Measurements from ENCODE around the gene CCDC77. TPM values are rescaled to one million over a fixed set of nuclear protein-coding genes. Genes with fewer than 3 reads are reported as not detected.

The CCDC77 gene
- total RNA-seq, 1 donor from 2014 or later, result 6.9 TPM

DNA sequence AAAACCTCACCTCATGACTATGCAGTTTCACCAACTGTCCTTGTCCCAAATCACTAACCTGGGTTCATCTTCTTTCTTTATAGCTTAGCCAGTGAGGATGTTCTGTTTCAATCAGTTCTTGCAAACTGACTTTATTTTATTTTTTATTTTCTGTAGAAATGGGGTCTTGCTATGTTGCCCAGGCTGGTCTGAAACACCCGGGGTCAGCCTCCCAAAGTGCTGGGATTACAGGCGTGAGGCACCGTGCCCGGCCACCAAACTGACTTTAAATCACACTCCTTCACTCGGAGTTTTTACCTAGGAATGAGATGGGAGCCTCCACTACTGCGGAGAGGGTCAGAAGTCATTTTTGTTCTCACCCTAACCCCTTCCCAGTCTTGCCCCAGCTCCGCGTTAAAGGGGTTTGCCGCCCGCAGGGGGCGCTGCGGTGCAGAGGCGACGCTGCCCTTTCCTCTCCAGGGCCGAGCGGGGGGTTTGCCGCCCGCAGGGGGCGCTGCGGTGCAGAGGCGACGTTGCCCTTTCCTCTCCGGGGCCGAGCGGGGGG, 51.3 kb downstream of the CCDC77 start:
- DNase-seq (ENCODE audit: low read depth in 2 of 2), result no peak

DNA sequence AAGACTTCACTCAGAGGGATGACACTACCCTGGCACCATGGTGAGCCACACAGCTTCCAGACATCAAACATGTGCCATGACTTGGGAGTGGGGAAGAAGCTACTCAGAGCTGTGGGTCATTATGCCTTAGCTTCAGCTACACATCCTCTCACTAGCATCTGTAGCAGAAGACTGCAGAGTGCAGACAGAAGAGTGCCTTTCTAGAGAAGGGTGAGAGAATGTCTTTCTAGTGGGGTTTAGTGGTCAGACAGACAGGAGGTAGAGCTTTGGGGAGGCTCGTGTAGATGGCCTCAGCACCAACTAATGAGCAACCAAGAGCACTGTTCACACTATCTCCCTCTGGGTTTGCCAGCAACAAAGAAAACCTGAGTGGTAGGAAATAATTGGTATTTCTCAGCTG, 53.4 kb downstream of the CCDC77 start:
- no peak for DNase-seq (ENCODE audit: low read depth in 2 of 2)

DNA sequence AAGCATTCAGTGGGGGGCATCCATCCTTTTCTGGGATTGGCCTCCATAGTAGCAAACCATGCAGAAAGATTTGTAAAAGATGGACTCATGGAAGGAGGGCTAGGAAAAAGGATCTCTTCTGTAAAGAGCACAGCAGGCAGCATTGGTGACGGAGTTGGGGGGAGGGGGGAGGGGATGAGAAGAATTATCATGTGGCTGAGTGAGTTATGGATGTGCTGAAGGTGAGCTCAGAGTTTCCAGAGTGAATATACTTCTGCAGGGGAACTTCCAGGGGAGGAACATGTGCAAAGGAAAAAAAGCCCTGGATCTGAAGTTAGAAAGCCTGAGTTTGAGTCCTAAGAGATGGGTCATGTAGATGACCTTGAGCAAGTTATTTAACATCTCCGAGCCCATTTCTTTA, 54.4 kb downstream of the CCDC77 start:
- no peak for DNase-seq (ENCODE audit: low read depth in 2 of 2)

DNA sequence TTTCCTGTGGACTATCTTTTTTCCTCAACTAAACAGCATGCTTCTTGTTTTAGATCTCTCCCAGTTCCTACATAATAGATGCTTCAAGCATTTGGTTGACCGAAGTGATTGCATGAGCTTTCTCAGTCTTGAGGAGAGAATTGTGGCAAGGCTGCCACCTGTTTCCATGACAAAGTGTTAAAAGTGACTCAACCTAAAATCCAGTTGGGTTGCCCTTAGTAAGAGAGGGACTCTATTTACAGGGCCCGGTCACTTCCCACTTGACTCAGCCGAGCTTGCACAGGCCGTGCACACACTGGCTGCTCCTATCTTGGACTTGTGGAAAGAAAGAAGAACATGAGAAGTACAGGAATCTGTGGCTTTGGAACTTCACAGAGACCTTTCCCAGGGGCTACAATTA, 56.2 kb downstream of the CCDC77 start:
- no peak for DNase-seq (ENCODE audit: low read depth in 2 of 2)

DNA sequence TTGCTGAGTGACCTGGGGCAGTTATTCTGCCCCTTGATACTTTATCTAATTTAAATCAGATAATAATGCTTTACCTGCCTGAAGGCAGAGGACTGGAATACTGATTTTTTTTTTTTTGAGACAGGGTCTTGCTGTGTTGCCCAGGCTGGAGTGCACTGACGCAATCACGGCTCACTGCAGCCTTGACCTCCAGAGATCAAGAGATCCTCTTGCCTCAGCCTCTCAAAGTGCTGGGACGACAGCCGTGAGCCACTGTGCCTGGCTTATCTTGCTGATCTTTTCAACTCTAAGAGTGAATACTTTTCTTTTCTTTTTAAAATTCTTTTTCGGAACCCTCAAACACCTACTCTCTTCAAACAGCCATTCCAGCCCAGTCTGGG, 57.6 kb downstream of the CCDC77 start:
- DNase-seq (ENCODE audit: low read depth in 2 of 2), result no peak

DNA sequence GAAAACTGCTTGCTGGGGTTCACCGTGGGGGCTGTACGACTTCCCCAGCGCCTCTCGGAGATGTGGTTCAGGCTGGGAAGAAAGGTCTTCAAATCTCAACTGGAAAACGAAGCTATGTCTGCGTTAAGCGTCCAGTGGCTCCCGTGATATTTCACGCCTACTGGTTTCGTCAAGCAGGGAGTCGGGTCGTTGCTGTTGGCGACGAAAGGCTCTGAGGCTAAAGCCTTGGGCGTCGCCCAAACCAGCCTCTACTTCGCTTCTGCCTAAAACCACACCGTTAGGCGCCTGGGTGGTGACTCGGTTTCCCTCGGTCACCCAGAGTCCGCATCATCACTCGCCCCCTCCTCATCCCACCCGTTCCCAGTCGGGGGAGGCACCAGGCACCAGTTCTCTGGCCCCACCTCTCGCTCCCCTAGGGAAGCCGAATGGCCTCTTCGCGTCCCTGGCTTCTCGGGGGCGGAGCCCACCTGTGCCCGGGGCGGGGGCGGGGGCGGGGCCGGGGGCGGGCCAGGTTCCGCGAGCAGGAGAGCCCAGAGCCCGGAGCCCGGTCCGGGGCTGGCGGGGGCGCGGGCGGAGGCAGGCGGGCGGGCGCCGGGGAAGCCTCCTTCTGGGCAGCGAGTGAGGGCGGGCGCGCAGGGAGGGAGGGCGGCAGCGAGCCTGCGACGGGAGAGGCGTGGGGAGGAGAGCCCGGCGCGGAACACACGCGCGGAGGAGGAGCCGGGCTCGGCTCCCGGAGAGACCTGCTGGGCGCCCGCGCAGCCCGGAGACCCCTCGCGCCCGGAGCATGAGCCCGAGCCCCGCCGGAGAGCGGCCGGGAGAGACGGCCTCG, 58.2 kb downstream of the CCDC77 start, which contains the start of gene B4GALNT3:
B4GALNT3 (plus strand) TSS at position 510 of the 829 bp plus-strand sequence. CDS start 438 bp downstream, outside the sequence.
- DNase-seq (ENCODE audit: low read depth in 2 of 2), result peak in 1 of 2 donors; percentile 32

DNA sequence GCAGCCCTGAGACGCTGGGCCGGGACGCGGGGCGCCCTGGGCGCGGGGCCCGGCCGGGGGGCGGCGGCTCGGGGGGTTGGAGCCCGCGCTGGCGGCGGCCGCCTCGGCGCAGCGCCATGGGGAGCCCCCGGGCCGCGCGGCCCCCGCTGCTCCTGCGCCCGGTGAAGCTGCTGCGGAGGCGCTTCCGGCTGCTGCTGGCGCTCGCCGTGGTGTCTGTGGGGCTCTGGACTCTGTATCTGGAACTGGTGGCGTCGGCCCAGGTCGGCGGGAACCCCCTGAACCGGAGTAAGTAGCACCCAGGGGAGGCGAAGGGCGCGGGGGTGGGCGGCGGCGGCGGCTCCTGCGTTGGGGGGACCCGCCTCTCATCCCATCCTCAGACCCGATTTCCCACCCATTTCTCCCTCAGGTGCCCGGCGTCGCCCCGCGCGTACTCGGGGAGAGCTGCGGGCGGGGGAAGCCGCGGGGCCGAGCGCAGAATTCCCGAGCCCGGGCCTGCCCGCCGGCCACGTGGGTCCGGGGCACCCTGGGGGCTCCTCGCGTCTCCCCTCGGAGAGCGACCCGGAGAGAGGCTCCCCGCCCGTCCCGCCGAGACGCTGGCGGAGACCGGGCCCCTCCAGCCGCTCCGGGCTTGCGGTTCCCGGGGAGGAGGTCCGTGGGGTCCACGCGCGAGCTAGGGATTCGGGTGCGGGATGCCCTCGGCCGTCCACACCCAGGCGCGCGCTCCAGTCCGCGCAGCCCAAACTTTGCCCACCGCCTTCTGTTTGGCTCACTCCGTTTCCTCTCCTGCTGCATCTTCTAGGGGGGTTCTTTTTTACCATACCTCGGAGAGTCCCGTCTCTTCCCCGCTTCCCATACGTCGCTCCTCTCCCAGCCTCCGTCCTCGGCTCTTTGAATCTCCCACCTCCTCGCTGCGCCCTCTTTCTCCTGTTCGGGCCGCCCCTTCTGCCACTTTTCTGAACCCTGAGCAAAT, 59.1 kb downstream of the CCDC77 start:
- DNase-seq (ENCODE audit: low read depth in 2 of 2), result no peak

DNA sequence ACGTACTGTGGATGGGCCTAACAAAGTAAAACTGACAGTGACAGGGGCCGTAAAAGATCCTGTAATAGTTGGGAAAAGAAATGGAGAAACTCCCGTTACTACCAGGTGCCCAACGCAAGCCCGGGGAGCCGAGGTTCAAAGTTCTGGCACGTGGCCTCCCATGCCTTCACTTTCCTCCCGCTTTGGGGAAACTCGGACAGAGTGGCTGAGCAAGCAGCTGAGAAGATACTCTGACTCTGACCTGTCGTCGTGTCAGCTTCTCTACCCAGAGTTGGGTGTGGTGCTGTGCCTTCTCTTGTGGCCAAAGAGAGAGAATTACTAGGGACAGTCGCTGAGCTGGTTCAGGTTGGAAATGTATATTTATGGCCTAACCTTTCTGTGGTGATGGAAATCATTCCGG, 60.0 kb downstream of the CCDC77 start:
- no peak for DNase-seq (ENCODE audit: low read depth in 2 of 2)

DNA sequence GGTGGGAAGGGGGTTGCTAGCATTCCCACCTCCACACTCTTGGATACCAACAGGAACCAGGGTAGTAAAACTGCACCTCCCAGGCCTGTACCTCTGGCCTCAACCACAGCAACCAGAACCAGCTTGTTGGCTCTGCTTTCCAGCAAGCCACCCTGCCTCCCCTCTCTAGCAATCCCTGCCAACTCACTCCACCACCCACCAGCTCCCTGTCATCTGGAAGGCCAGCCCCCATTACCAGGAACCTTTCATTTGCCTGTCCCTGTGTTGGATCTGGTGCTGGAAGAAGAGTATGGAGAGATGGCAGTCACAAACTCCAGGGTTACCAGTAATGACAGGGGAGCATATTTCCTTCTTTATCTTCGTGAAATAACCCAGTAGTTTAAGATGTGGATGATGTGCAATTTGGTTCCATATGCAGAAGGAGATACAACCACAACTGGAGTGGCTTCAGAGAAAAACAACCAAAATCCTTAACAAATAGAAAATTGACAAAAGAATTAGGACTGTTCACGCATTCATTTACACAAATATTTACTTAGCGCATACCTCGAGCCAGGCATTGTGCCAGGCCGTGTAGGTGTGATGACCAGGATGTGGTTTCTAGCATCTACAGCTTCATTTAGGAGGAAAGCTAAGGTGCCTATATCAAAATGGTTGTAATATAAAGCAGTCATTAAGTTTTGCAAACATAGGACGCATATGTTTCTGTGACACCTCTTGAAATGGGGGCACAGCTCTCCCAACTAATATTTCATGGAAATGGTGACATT, 61.7 kb downstream of the CCDC77 start:
- no peak for DNase-seq (ENCODE audit: low read depth in 2 of 2)

DNA sequence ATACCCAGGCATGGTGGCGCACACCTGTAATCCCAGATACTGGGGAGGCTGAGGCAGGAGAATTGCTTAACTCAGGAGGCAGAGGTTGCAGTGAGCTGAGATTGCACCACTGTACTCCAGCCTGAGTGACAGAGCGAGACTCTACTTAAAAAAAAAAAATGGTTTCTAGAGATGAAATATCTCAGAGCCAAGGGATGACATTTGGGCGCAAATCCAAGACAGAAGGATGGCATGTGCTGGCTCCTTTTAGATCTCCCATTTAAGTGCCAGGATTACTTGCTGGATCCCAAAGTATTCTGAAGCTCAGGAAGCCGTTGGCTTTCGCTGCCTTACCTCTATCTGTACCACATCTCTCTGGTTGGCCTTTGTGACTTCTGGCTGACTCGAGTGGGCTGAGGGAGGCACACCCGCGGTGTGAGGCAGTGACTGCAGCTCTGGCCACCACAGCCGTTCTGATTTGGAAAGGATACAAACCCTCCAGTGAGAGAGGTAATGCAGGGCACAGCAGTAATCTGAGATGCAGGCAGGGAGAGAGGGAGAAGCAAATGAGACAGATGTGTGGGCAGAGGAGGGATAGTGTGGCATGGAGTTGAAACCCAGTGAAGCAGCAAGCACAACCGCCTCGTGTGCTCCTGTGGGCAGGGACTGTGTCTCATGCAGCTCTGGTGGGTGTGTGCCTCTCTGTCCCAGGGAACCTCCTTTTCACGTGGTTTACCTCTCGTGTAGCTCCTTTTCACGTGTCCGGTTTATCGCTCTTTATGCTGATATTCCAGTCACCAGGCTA, 63.2 kb downstream of the CCDC77 start:
- DNase-seq (ENCODE audit: low read depth in 2 of 2), result no peak

DNA sequence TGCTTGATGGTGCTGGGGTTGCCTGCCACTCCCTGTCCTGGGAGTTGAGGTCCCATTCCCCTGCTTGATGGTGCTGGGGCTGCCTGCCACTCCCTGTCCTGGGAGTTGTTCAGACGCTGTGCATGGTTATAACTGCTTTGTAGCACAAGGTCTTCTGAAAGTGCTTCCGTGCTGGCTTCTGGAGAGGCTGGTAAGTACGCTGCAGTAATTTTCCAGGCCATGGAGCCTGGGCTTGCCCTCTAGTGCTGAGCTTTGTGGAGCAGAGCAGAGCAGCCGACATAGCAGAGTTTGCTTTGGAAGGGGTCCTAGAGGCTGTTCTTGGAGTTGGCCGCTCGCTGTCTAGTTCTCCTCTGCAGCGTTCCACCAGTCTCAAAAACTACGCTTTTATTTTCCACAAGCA, 64.6 kb downstream of the CCDC77 start:
- DNase-seq (ENCODE audit: low read depth in 2 of 2), result no peak

DNA sequence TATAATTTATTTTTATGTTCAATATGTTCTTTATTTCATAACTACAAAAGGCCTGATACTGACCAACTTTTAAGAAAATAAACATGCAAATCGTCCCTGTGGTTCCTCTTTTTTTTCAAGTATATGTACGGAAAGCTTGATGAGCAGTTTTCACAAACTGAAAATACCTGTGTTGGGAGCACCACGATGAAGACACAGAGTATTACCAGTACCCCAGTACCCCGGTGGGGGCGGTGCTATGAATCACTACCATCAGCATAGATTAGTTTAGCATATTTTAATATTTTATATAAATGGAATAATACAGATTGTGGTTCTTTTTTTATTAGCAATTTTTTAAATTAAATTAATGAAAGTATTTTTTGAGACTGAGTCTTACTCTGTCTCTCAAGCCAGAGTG, 65.3 kb downstream of the CCDC77 start:
- DNase-seq (ENCODE audit: low read depth in 2 of 2), result no peak

DNA sequence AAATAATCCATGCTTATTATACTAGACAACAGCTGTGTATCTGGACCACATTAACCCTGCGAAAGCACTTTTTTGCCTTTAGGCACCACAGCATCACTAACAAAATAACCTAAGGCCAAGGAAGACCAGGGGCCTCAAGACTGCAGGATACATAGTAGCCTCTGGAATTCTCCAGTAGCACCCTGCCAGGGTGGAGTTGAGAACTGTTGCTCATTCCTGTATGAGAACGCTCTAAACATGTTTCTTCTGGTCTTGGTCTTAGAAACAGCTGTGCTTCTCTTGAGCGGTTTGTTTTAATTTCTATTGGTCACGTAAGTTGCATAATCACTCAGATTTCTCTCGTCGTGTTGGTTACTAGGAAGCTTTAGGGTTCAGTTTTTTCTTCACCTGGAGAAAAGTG, 66.1 kb downstream of the CCDC77 start:
- no peak for DNase-seq (ENCODE audit: low read depth in 2 of 2)

DNA sequence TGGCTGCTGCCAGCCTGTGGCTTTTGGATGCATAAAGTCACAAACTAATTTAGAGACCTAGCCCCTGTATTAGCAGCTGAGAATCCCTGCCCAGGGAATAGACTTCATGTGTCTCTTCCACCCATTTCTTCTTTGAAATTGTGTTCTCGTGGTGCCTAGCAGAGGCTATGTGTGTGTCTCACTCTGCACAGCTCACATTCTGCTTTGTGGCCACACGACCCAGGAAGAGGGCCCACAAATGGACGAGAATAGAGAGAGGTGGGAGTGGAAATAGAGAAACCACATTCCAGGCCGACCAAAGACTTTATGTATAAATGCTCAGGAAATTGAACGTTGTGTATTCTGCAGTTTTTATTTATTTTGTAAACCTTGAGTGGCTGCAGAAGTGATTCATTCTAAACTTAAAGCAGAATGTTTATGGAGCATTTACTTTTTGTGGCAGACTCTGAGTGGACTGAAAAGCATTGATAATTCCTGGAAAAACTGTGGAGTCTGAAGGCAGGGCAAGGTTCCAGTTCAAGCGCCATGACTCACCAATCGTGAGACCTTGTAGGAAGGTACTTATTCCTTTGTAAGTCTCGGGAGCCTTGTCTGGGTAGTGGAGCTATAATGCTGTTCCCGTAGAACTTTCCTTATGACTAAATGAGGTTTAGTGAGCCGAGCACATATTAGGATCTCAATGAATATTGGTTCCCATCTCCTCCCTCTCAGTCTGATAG, 67.4 kb downstream of the CCDC77 start:
- DNase-seq (ENCODE audit: low read depth in 2 of 2), result peak in 1 of 2 donors; percentile 37

DNA sequence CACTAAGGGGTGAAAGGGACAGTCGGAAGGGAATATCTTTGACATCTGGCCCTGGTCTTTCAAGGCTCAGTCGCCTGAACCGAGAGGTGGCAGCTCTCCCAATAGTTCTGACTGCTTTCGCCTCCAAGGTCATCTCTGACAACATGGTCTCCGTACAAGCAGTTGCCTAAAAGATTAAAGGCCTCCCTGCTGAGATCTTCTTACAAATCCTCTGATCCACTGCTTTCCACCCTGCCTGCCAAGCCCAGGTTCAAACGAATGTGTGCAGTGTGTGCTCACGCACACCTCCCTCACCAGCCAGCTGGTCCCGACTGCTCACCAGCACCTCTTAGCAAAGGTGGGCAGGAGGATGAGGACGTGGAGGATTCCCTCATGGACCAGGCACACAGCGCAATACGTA, 68.7 kb downstream of the CCDC77 start:
- DNase-seq (ENCODE audit: low read depth in 2 of 2), result no peak

DNA sequence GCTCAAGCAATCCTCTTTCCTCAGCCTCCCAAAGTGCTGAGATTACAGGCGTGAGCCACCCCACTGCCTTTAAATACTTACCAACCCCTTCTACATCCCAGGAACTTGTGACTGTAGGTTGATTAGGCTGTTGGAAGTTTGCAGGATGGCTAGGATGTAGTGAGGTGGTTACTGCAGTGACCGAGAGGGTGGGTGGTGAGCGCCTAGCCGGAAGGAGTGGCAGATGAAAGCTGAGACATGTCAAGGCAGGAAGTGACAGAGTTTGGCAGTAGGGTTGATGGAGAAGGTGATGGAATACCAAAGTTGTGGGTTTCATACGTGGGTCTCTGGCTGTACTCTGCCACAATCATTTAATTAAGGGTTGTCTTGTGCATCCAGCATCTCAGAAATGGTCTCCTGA, 71.8 kb downstream of the CCDC77 start:
- DNase-seq (ENCODE audit: low read depth in 2 of 2), result no peak

DNA sequence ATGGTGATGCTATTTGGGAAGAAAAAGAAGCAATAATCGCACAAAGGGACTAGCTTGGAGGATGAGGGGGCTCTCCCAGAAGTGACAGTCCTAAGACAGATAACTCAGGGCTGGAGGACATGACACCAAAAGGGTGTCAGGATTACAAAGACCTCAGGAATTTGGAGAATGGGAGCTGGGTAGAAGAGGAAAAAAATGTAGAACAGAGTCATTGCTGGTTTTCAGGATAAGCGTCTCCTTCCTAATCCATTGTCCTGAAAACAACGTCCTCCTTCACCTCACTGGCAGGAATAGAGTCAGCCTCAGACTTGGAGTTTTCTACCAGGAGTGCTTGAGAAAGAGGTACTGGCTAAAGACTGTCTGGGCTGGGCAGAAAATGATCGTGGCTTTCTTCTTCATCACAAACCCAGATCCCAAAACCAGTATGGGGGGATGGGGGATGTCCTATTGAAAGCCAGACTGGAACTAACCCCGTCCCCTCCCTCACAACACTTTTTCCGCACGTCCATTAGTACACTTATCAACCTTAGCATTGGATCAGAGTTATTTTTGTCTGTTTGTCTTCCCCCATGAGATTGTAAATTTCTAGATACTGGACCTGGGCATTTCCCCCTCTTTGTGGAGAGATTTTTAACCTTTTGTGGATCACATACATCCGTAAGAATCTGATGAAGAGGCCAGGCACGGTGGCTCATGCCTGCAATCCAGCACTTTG, 72.6 kb downstream of the CCDC77 start:
- no peak for DNase-seq (ENCODE audit: low read depth in 2 of 2)

DNA sequence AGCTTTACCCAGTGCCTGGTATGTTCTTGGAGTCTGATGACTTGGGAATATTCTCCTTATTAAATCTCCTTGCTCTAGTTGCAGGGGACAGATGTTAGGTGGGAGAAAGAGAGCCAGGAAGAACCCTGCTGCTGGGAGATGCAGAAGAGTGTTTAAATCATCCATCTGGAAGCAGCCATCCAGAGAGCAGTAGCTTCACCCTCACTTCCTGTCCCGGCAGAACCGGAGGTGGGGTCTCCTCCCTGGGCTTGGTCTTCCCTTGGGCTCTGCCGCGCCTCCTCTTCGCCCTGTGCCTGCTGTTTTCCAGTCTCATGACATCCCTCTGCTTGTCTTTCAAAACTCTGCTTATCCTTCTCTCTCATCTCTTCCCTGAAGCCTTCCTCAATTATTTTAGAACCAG, 73.8 kb downstream of the CCDC77 start:
- no peak for DNase-seq (ENCODE audit: low read depth in 2 of 2)

DNA sequence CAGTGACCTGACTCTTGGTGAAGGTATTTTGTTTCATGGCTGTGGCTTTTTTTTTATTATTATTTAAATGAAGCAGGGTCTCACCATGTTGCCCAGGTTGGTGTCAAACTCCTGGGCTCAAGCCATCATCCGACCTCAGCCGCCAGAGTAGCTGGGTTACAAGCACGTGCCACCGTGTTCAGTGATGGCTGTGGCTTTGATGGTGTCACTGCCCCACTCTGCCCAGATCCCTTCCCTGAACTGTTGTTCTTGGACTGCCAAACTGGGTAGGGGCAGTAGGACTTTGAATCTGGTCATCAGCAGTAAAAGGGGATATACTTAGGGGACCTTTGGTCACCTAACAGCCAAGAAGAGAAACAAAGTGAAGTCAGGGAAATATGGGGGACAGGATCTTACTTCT, 77.7 kb downstream of the CCDC77 start:
- no peak for DNase-seq (ENCODE audit: low read depth in 2 of 2)
